Right cardiac atrium (tissue), 5 donors: ENCODE measurements around the gene PLEKHH1. TPM values are rescaled to one million over a fixed set of nuclear protein-coding genes. Genes with fewer than 3 reads are reported as not detected.

Experiments
- ATAC-seq, 2 donors: fragments of 200-7000 bp; cut with Tn5 transposase; one replicate each; pipeline versions ENCODE4 v1.8.0 to v1.9.1; 2020; ENCODE audit warnings: moderate library complexity in 2 of 2, mild to moderate bottlenecking in 1 of 2
- DNase-seq, 3 donors: peaks; one replicate each; pipeline ENCODE4 v3.0.0-alpha.2; 2020
- H3K27ac ChIP-seq: one replicate; pipeline ENCODE4 v1.5.1; 2013; ENCODE audit warnings: mild to moderate bottlenecking, low read length, control low read depth, moderate library complexity
- H3K27me3 ChIP-seq: one replicate; pipeline ENCODE4 v1.6.1; 2013; ENCODE audit not compliant: control insufficient read depth, insufficient read depth
- H3K4me1 ChIP-seq: one replicate; pipeline ENCODE4 v1.6.1; 2013; ENCODE audit warnings: low read length; ENCODE audit not compliant: control insufficient read depth, insufficient read depth
- H3K4me3 ChIP-seq: one replicate; pipeline ENCODE4 v1.5.1; 2013; ENCODE audit warnings: low read length, control low read depth
- H3K9me3 ChIP-seq: one replicate; pipeline ENCODE4 v1.6.1; 2013; ENCODE audit warnings: low read length; ENCODE audit not compliant: control insufficient read depth
- WGBS: extraction: QIAGEN DNeasy Blood & Tissue Kit; methylation state at CpG from one replicate; pipeline ENCODE4 v1.1.7; 2013; 5-methylcytosine and 5-hydroxymethylcytosine counted together
- intact Hi-C, 4 donors: fragments of 100-400 bp; cut with DNase I; formaldehyde crosslinking; loops; one replicate each; pipeline versions ENCODE4 v1.11.0 to v1.14.0; 2022 to 2023
- polyA plus RNA-seq: library from polyadenylated mRNA; stranded (reverse); fragments of 200-250 nt; gene quantifications from one replicate; pipeline ENCODE4 v1.2.3, GENCODE V29; 2013
- total RNA-seq, 4 donors: library from RNA; stranded (reverse); fragmentation: NEBNext Ultra II Directional; extraction: Animal tissue kit (Norgen Biotek cat#: 25700); gene quantifications; one replicate each; pipeline ENCODE4 v1.2.1, GENCODE V29; 2021
- donor health status: healthy with polysubstance abuse.
- donor health status: DM: no; HTN: yes; CAD: no.
- donor health status: DM: no; HTN: no; CAD: no.
- donor health status: DM: no; HTN: yes; CAD: no; lungs with severe emphysema.
- donor health status: DM: yes; HTN: yes; CAD: no.

PLEKHH1 gene
- total and polyA plus RNA-seq, 5 donors: 2.5 to 6.5 (median 4.0) TPM

GRCh38 chr14:67630186-67630585 is 97.1 kb downstream of the PLEKHH1 start:
- intact Hi-C loops: no loop called here
- Histone ChIP-seq H3K4me3 (no peak overlapping the region), H3K4me1 (no peaks in the 10 kb centered on the region), H3K27ac (no peak overlapping the region), H3K27me3 (no peaks in the 10 kb centered on the region), H3K9me3 (no peaks in the 10 kb centered on the region)
- DNase-seq (no peak), ATAC-seq (no peak)
- whole genome bisulfite sequencing: 90% methylated on average over 4 of the region's 4 CpGs

GRCh38 chr14:67630938-67631337 is 97.8 kb downstream of the PLEKHH1 start:
- Histone ChIP-seq H3K27ac (no peak overlapping the region), H3K4me1 (no peaks in the 10 kb centered on the region), H3K4me3 (no peak overlapping the region), H3K9me3 (no peaks in the 10 kb centered on the region), H3K27me3 (no peaks in the 10 kb centered on the region)
- DNase-seq: no peak
- WGBS: 80% methylated on average over 5 of the region's 5 CpGs
- ATAC-seq: no peak
- intact Hi-C loops: no loop called here

GRCh38 chr14:67633451-67634147 is 100.5 kb downstream of the PLEKHH1 start:
- DNase-seq: no peak
- H3K4me3 ChIP-seq: no peak overlapping the region
- 82% methylated on average over 5 of the region's 5 CpGs for WGBS
- intact Hi-C loops: no loop called here
- ATAC-seq: no peak
- no peaks in the 10 kb centered on the region for H3K4me1 ChIP-seq
- H3K27me3 ChIP-seq: no peaks in the 10 kb centered on the region
- no peaks in the 10 kb centered on the region for H3K9me3 ChIP-seq
- H3K27ac ChIP-seq: no peak overlapping the region

- Histone ChIP-seq H3K4me3 (no peak overlapping the region), H3K27me3 (no peaks in the 10 kb centered on the region), H3K9me3 (no peaks in the 10 kb centered on the region), H3K27ac (no peak overlapping the region), H3K4me1 (no peaks in the 10 kb centered on the region)
- no peak for DNase-seq
- intact Hi-C loops: no loop called here
- no peak for ATAC-seq
- WGBS: 59% methylated on average over 3 of the region's 3 CpGs
Measured at GRCh38 chr14:67636361-67636919, 103.3 kb downstream of the PLEKHH1 start.

GRCh38 chr14:67638642-67639041 is 105.6 kb downstream of the PLEKHH1 start:
- intact Hi-C loops: no loop called here

More at GRCh38 chr14:67638642-67639041, 105.6 kb downstream of the PLEKHH1 start:
- H3K4me1 ChIP-seq: no peaks in the 10 kb centered on the region
- H3K27ac ChIP-seq: no peak overlapping the region
- ATAC-seq: no peak
- no peaks in the 10 kb centered on the region for H3K27me3 ChIP-seq
- DNase-seq: no peak
- WGBS: 91% methylated on average over 3 of the region's 3 CpGs
- H3K9me3 ChIP-seq: no peaks in the 10 kb centered on the region
- no peak overlapping the region for H3K4me3 ChIP-seq

Other genes with a start within 250 kb of the PLEKHH1 start
- 100 to 1,000 TPM; 110 to 131 (median 126) TPM for gene ATP6V1D, start 173.5 kb upstream of the PLEKHH1 start, total RNA-seq
- 139 TPM for gene ATP6V1D, start 173.5 kb upstream of the PLEKHH1 start, polyA plus RNA-seq
- gene EIF2S1, start 173.0 kb upstream of the PLEKHH1 start, total RNA-seq: 10 to 100 TPM; 71.3 to 91.3 (median 84.6) TPM
- gene EIF2S1, start 173.0 kb upstream of the PLEKHH1 start, polyA plus RNA-seq: 57.2 TPM
- under 1 TPM in 2 of 4 donors, not detected in 2; 0.37 to 0.82 TPM for gene PLEK2, start 121.1 kb upstream of the PLEKHH1 start, total RNA-seq
- 0.34 TPM for gene PLEK2, start 121.1 kb upstream of the PLEKHH1 start, polyA plus RNA-seq
- gene TMEM229B, start 44.6 kb upstream of the PLEKHH1 start, total RNA-seq: 10 to 100 TPM in 1 of 4 donors, 1 to 10 TPM in 3; 1.3 to 11.8 (median 6.6) TPM
- 3.6 TPM for gene TMEM229B, start 44.6 kb upstream of the PLEKHH1 start, polyA plus RNA-seq
- gene PIGH, start 67.0 kb downstream of the PLEKHH1 start, total RNA-seq: 10 to 100 TPM; 13.1 to 15.4 (median 13.9) TPM
- gene PIGH, start 67.0 kb downstream of the PLEKHH1 start, polyA plus RNA-seq: 13.1 TPM
- under 1 TPM; 0.25 to 0.68 (median 0.51) TPM for gene ARG2, start 86.6 kb downstream of the PLEKHH1 start, total RNA-seq
- gene ARG2, start 86.6 kb downstream of the PLEKHH1 start, polyA plus RNA-seq: 0.93 TPM
- 100 to 1,000 TPM; 132 to 155 (median 141) TPM for gene VTI1B, start 141.3 kb downstream of the PLEKHH1 start, total RNA-seq
- 117 TPM for gene VTI1B, start 141.3 kb downstream of the PLEKHH1 start, polyA plus RNA-seq
- 10 to 100 TPM; 17.5 to 21.5 (median 19.8) TPM for gene RDH11, start 162.5 kb downstream of the PLEKHH1 start, total RNA-seq
- 18.1 TPM for gene RDH11, start 162.5 kb downstream of the PLEKHH1 start, polyA plus RNA-seq
- gene RDH12, start 168.6 kb downstream of the PLEKHH1 start, total RNA-seq: not detected
- not detected for gene RDH12, start 168.6 kb downstream of the PLEKHH1 start, polyA plus RNA-seq